Skeletal muscle cell (primary cell): ENCODE data around the gene SLC15A2.

Source experiments
- DNase-seq: peaks from one replicate; pipeline ENCODE4 v3.0.0-alpha.2; 2010; ENCODE audit warnings: low read depth
- H3K4me3 ChIP-seq: 2 replicates; pipeline ENCODE4 v1.5.1; 2011; ENCODE audit warnings: low read depth, mild to moderate bottlenecking, control low read depth, low read length, moderate library complexity

SLC15A2 gene

DNA sequence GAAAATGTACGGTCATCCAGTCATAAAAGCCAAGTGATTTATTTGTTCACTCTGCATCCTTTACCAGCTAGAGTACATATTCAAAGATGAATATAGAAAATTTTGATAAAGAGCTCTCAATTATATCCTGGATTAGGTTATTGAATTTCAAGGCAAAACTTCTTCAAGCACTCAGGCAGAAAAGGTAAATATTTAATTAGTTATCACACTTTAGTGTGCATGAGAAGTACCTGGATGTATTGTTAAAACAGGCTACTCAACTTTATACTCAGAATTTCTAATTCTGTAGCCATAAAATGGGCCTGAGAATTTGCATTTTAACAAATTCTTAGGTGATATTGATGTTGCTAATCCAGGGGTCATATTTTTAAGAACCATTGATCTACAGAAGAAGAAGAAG lies 82.5 kb downstream of the SLC15A2 start:
- DNase-seq = no peak
- H3K4me3 ChIP-seq = no peak overlapping the region

DNA sequence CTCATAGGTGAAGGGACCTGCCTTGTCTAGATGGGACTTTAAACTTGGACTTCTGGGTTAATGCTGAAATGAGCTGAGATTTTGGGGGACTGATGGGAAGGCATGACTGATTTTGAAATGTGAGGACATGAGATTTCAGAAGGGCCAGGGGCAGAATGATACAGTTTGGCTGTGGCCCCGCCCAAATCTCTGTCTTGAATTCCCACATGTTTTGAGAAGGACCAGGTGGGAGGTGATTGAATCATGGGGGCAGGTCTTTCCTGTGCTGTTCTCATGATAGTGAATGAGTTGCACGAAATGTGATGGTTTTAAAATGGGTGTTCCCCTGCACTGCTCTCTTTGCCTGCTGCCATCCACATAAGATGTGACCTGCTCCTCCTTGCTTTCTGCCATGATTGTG lies 85.0 kb downstream of the SLC15A2 start:
- DNase-seq = no peak
- no peak overlapping the region for H3K4me3 ChIP-seq

DNA sequence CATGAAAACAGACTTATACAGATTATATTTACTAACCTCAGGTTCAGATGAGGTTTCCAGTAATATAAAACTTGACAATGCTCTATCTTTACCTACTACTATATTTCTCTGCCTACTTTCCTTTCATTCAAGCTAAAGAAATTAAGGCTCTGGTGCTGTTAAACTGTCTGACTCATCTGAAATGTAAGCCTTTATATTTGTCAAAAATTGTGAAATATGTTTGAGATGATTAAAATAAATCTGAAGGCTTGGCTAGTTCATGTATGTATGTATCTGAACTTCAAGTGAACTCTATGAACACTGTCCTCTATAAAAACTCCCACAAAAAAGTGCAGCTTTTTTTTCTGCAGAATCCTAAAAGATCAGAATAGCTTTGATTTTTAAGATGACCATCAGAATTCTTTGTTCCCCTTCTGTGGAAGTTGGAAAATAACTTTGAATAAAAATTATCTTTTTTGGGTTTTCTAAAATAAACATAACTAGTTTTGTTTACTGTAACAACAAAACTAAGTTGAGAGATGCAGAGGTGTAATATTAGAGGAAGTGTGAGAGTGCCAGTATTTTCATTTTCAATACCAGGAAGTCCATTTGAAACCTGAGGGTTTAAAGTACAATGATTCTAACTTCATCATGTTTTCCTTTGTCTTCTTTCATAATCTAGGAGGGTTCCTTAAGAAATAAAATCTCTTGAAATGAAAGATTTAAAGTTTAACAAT lies 85.7 kb downstream of the SLC15A2 start:
- DNase-seq = no peak
- no peak overlapping the region for H3K4me3 ChIP-seq

DNA sequence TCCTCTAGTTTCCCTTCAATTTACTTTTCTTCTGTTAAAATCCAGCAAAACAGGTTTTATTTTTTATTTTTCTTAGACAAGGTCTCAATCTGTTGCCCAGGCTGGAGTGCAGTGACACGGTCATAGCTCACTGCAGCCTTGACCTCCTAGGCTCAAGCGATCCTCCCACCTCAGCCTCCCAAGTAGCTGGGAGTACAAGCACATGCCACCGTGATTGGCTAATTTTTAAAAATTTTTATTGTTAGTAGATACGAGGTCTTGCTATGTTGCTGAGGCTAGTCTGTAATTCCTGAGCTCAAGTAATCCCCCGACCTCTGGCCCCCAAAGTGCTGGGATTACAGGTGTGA lies 86.2 kb downstream of the SLC15A2 start:
- no peak overlapping the region for H3K4me3 ChIP-seq
- no peak for DNase-seq

DNA sequence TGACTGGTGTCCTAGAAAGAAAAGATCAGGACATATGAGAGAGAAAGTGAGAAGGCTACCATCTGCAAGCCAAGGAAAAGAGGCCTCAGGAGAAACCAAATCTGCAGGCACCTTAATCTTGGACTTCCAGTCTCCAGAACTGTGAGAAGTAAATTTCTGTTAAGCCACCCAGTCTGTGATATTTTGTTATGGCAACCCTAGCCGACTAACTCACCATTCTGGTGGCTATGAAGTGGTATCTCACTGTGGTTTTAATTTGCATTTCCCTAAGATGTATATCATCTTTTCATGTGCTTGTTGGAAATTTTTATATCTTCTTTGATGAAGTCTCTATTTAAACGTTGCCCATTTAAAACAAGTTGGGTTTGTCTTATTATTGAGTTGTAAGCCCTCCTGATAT lies 87.3 kb downstream of the SLC15A2 start:
- no peak overlapping the region for H3K4me3 ChIP-seq
- DNase-seq = no peak

DNA sequence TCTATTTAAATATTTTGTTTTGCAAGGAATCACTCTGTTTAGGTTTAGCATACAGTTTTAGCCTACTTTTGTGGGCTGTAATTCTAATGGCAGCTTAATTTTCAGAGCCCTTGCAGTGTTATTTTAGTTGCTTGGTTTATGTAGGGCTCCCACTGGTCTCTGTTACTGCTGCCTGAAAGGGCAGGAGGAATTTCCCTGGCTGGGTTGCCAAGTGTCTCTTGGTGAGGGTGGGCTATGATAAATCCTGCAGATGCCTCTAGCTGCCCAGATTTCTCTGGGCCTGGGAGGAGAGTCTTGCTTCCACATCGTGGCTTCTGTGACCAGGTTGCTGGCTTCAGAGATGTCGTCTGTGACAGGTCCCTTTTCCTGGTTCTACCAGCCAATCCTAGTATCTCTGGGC lies 91.6 kb downstream of the SLC15A2 start:
- DNase-seq = no peak
- H3K4me3 ChIP-seq = no peak overlapping the region

DNA sequence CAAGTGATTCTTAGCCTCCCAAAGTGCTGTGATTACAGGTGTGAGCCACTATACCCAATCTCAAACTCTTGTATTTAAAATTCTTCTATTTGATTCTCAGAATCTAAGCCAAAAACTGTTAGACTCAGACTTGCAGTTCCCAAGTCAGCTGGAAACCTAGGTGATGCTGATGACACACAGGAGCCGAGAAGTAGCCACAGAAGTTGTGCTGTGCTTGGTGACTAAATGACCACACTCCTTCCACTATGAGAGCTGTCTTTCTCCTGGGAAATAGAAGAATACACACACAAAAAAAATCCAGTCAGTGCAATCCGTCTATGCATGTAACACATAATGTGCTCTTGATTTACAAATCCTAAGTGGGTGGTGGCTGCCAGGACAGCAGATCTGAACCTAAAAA lies 93.9 kb downstream of the SLC15A2 start:
- H3K4me3 ChIP-seq = no peak overlapping the region
- no peak for DNase-seq

DNA sequence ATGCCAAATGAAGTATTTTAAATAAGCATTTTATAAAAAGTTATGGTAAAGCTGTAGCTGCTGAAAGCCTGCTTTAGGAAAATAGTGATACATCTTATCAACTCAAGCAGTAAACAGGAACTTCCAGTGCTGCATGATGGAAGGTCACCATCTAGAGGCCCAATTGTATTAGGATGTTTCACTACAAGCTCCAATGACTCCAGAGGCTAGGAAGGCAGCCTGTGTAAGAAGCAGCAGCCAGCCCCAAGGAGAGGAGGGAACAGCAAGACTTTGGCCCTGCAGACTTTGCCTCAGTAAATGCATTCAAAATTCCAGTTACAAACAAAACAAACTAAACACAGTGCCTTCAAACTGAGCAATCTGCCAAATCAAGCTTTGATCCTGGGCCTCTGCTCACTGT lies 95.7 kb downstream of the SLC15A2 start:
- DNase-seq = no peak
- H3K4me3 ChIP-seq = no peak overlapping the region

DNA sequence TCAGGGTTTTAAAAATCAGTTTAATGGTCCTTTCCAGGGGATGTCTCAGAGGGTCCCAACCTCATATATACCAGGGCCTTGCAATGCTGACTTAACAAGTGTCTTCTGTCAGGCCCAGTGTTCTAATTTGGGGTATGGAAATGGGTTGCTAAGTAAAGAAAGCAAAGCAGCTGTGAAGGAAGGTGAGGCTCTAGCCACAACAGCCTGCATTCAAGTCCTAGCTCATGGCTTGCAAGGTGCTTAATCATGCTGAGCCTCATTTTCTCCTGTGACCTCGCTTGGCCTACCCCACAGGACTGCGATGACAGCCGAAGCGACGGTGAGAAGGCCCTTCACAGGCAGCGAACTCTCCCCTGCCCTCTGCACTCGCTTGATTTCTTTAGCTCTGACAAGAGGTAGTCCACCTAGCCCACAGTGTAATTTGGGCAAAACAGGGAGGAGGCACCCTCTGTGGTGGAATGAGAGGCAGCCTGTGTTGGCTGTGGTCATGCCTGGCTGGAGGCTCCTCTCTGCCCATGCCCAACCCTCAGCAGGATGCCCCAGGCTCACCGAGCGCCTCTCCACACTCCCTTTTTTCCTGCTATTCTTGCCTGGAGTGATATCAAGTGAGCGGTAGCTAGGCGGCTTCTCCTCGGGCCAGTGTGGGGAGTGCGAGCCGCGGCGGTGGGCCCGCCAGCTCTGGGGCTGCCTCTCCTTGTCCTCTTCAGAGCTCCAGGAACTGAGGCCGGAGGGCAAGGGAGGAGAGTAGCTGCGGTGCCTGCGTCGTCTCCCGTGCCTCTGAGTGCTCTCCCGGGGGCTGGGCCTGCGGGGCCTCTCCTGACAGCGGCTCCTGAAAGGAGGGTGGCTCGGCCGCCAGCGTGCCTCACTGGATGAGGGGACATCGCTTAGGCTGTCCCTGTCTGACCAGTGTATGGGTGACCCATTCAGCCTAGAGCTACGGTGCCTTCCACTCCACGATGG lies 98.7 kb downstream of the SLC15A2 start:
- no peak for DNase-seq
- no peak overlapping the region for H3K4me3 ChIP-seq
